ENCODE results near the gene RASA3.

RASA3 gene

GRCh38 chr13:114097893-114098688, 34.3 kb downstream of the RASA3 start:
- DNase-seq, result no peak

GRCh38 chr13:114097212-114097892, 35.1 kb downstream of the RASA3 start:
- no peak for DNase-seq

- DNase-seq, result no peak
These were observed 35.6 kb downstream of the RASA3 start for GRCh38 chr13:114096811-114097211.

GRCh38 chr13:114096031-114096485, 36.4 kb downstream of the RASA3 start:
- DNase-seq, result no peak

GRCh38 chr13:114095486-114095885, 36.9 kb downstream of the RASA3 start:
- DNase-seq, result no peak

GRCh38 chr13:114093118-114093517, 39.3 kb downstream of the RASA3 start:
- DNase-seq, result no peak

GRCh38 chr13:114092468-114092867, 40.0 kb downstream of the RASA3 start:
- no peak for DNase-seq

GRCh38 chr13:114090476-114090875, 41.9 kb downstream of the RASA3 start:
- DNase-seq, result no peak

GRCh38 chr13:114089751-114090400, 42.5 kb downstream of the RASA3 start:
- no peak for DNase-seq

- DNase-seq, result no peak
These were observed 43.1 kb downstream of the RASA3 start for GRCh38 chr13:114089341-114089740.

GRCh38 chr13:114088863-114089262, 43.6 kb downstream of the RASA3 start:
- DNase-seq, result no peak

- DNase-seq, result no peak
These were observed 44.2 kb downstream of the RASA3 start for GRCh38 chr13:114088234-114088633.

GRCh38 chr13:114087430-114087829, 45.0 kb downstream of the RASA3 start:
- DNase-seq, result no peak

- no peak for DNase-seq
These were observed 49.4 kb downstream of the RASA3 start for GRCh38 chr13:114082849-114083645.

GRCh38 chr13:114081761-114082681, 50.4 kb downstream of the RASA3 start:
- DNase-seq, result no peak

- no peak for DNase-seq
These were observed 51.5 kb downstream of the RASA3 start for GRCh38 chr13:114080739-114081561.

- DNase-seq, result no peak
These were observed 52.6 kb downstream of the RASA3 start for GRCh38 chr13:114079601-114080536.

GRCh38 chr13:114078461-114079451, 53.7 kb downstream of the RASA3 start:
- DNase-seq, result no peak

Data from stimulated activated naive CD4-positive, alpha-beta T cell (primary cell).